ENCODE results near the gene PIEZO2.

Gene PIEZO2

DNA sequence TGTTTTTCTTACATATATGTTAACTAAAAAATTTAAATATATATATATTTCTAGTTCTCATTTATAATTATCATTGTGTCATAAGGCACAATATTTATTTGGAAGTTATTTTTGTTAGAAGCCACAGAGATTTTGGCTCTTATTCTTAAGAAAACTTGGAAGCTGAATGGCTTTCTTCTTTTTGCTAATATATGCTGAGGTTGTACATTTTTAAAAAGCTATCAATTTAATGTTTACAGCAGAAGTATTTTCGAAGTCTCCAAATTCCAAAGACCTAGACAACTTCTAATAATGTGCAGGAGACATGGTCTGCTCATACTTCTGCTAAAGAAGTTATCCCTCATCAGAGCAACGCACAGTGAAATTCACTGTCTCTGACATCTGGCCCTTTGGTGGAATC, 3.7 kb upstream of the PIEZO2 start:
- Histone ChIP-seq H2BK5ac (ENCODE audit: low read depth, low read length, poor library complexity, severe bottlenecking) (no peak overlapping the region), H2BK120ac (ENCODE audit: low read depth, low read length) (no peak overlapping the region), H3K18ac (ENCODE audit: low read depth in 1 of 2, low read length in 2 of 2) (no peak overlapping the region), H3K36me3 (ENCODE audit: control insufficient read depth in 1 of 2, insufficient read depth in 2 of 2, low read depth in 1 of 2, low read length in 2 of 2) (no peaks in the 10 kb centered on the region), H3K27me3 (ENCODE audit: control insufficient read depth in 1 of 2, insufficient read depth in 1 of 2, low read length in 2 of 2) (peaks cover 14 to 39% of the 10 kb centered on the region in 2 experiments), H3K27ac (ENCODE audit: low read length, poor library complexity, severe bottlenecking) (no peak overlapping the region), H3K14ac (ENCODE audit: low read length in 2 of 2) (no peak overlapping the region), H2BK12ac (ENCODE audit: low read length in 2 of 2) (no peak overlapping the region), H3K9ac (ENCODE audit: low read length) (no peak overlapping the region), H3K23ac (ENCODE audit: low read length in 2 of 2) (no peak overlapping the region), H2AFZ (ENCODE audit: low read depth, low read length) (no peak overlapping the region), H4K8ac (ENCODE audit: low read length) (no peak overlapping the region), H3K4me3 (ENCODE audit: insufficient read depth in 1 of 2, low read depth in 1 of 2, low read length in 2 of 2) (no peak overlapping the region), H3K79me1 (replicated peaks; ENCODE audit: low read length, poor library complexity, severe bottlenecking) (peaks cover 3% of the 10 kb centered on the region), H3K4me1 (ENCODE audit: control insufficient read depth, insufficient read depth, low read depth, low read length) (peaks cover 16% of the 10 kb centered on the region), H3K4ac (ENCODE audit: low read depth in 1 of 2, low read length in 2 of 2) (no peak overlapping the region), H2BK15ac (ENCODE audit: low read depth, poor library complexity, severe bottlenecking) (no peak overlapping the region), H3K4me2 (ENCODE audit: low read length, poor library complexity, severe bottlenecking) (no peak overlapping the region), H2AK5ac (ENCODE audit: low read length, severe bottlenecking) (no peak overlapping the region), H3K9me3 (ENCODE audit: control insufficient read depth, low read length) (no peaks in the 10 kb centered on the region), H4K91ac (ENCODE audit: low read length) (no peak overlapping the region)
- 88% methylated on average over 2 of the region's 2 CpGs for WGBS
- DNase-seq = no peak

GRCh38 chr18:11150271-11150615, 874 bp upstream of the PIEZO2 start:
- Histone ChIP-seq H2BK12ac (ENCODE audit: low read length in 2 of 2) (peak overlapping the region in 1 of 2 experiments; percentile 84), H3K4ac (ENCODE audit: low read depth in 1 of 2, low read length in 2 of 2) (no peak overlapping the region), H3K9ac (ENCODE audit: low read length) (no peak overlapping the region), H3K14ac (ENCODE audit: low read length in 2 of 2) (no peak overlapping the region), H3K4me1 (ENCODE audit: control insufficient read depth, insufficient read depth, low read depth, low read length) (peaks cover 34% of the 10 kb centered on the region), H2BK5ac (ENCODE audit: low read depth, low read length, poor library complexity, severe bottlenecking) (no peak overlapping the region), H3K18ac (ENCODE audit: low read depth in 1 of 2, low read length in 2 of 2) (peak overlapping the region in 1 of 2 experiments; percentile 28), H4K91ac (ENCODE audit: low read length) (no peak overlapping the region), H3K36me3 (ENCODE audit: control insufficient read depth in 1 of 2, insufficient read depth in 2 of 2, low read depth in 1 of 2, low read length in 2 of 2) (peaks cover 0 to 5% of the 10 kb centered on the region in 2 experiments), H2BK15ac (ENCODE audit: low read depth, poor library complexity, severe bottlenecking) (no peak overlapping the region), H2BK120ac (ENCODE audit: low read depth, low read length) (no peak overlapping the region), H2AK5ac (ENCODE audit: low read length, severe bottlenecking) (no peak overlapping the region), H4K8ac (ENCODE audit: low read length) (no peak overlapping the region), H3K27me3 (ENCODE audit: control insufficient read depth in 1 of 2, insufficient read depth in 1 of 2, low read length in 2 of 2) (peaks cover 31 to 66% of the 10 kb centered on the region in 2 experiments), H2AFZ (ENCODE audit: low read depth, low read length) (no peak overlapping the region), H3K23ac (ENCODE audit: low read length in 2 of 2) (no peak overlapping the region), H3K4me3 (ENCODE audit: insufficient read depth in 1 of 2, low read depth in 1 of 2, low read length in 2 of 2) (no peak overlapping the region), H3K9me3 (ENCODE audit: control insufficient read depth, low read length) (no peaks in the 10 kb centered on the region), H3K79me1 (replicated peaks; ENCODE audit: low read length, poor library complexity, severe bottlenecking) (peaks cover 7% of the 10 kb centered on the region), H3K4me2 (ENCODE audit: low read length, poor library complexity, severe bottlenecking) (no peak overlapping the region), H3K27ac (ENCODE audit: low read length, poor library complexity, severe bottlenecking) (no peak overlapping the region)
- 64% methylated on average over 5 of the region's 5 CpGs for WGBS
- no peak for DNase-seq

DNA sequence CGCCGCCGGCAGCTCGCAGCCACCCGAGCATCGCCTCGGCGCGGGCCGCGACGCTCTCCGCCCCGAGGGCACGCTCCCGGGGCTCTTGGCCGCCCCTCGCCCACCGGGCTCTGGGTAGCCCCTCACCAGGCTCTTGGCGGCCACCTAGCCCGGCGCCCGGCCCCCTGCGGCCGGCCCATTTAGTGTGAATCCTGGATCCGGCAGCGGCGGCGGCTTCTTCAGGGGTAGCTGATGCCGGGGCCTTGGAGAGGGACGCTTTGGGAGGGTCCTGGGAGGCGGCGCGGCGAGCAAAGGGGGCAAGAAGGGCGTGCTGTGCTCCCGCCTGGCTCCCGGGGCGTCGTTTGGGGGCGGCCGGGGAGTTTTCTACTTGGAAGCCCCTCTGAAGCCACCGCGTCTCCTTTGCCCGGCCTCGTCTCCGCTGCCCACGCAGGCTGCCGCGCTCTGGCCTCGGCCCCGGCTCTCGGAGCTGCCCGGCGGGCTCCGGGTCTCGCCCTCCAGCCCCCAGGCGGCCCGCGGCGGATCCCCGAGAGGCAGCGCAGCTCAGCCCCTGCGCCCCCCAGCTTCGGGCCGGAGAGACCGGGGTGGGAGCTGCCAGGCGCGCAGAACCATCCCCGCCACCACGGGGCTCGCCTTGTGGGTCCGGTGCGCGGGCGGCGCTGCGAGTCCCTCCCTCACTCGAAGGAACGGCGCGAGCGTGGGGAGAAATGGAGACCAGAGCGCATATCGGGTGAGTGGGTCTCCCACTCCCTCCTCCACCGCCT, 509 bp downstream of the PIEZO2 start:
- Histone ChIP-seq H3K23ac (ENCODE audit: low read length in 2 of 2) (peak overlapping the region; percentile 97 to 100), H2BK15ac (ENCODE audit: low read depth, poor library complexity, severe bottlenecking) (peak overlapping the region; percentile 64), H2BK120ac (ENCODE audit: low read depth, low read length) (peak overlapping the region; percentile 77), H4K91ac (ENCODE audit: low read length) (peak overlapping the region; percentile 89), H4K8ac (ENCODE audit: low read length) (peak overlapping the region; percentile 27), H3K79me1 (replicated peaks; ENCODE audit: low read length, poor library complexity, severe bottlenecking) (peaks cover 7% of the 10 kb centered on the region), H3K4me2 (ENCODE audit: low read length, poor library complexity, severe bottlenecking) (peak overlapping the region; percentile 97), H3K14ac (ENCODE audit: low read length in 2 of 2) (peak overlapping the region; percentile 41 to 99), H2AFZ (ENCODE audit: low read depth, low read length) (peak overlapping the region; percentile 36), H3K4me3 (ENCODE audit: insufficient read depth in 1 of 2, low read depth in 1 of 2, low read length in 2 of 2) (peak overlapping the region; percentile 58 to 67), H3K27me3 (ENCODE audit: control insufficient read depth in 1 of 2, insufficient read depth in 1 of 2, low read length in 2 of 2) (peaks cover 31 to 66% of the 10 kb centered on the region in 2 experiments), H2AK5ac (ENCODE audit: low read length, severe bottlenecking) (no peak overlapping the region), H3K36me3 (ENCODE audit: control insufficient read depth in 1 of 2, insufficient read depth in 2 of 2, low read depth in 1 of 2, low read length in 2 of 2) (peaks cover 0 to 5% of the 10 kb centered on the region in 2 experiments), H3K18ac (ENCODE audit: low read depth in 1 of 2, low read length in 2 of 2) (peak overlapping the region; percentile 73 to 96), H3K9ac (ENCODE audit: low read length) (no peak overlapping the region), H3K4me1 (ENCODE audit: control insufficient read depth, insufficient read depth, low read depth, low read length) (peaks cover 34% of the 10 kb centered on the region), H2BK12ac (ENCODE audit: low read length in 2 of 2) (peak overlapping the region; percentile 18 to 91), H3K27ac (ENCODE audit: low read length, poor library complexity, severe bottlenecking) (no peak overlapping the region), H3K9me3 (ENCODE audit: control insufficient read depth, low read length) (no peaks in the 10 kb centered on the region), H2BK5ac (ENCODE audit: low read depth, low read length, poor library complexity, severe bottlenecking) (no peak overlapping the region), H3K4ac (ENCODE audit: low read depth in 1 of 2, low read length in 2 of 2) (peak overlapping the region; percentile 92)
- peak; percentile 39 for DNase-seq
- 2% methylated on average over 64 of the region's 86 CpGs for WGBS

DNA sequence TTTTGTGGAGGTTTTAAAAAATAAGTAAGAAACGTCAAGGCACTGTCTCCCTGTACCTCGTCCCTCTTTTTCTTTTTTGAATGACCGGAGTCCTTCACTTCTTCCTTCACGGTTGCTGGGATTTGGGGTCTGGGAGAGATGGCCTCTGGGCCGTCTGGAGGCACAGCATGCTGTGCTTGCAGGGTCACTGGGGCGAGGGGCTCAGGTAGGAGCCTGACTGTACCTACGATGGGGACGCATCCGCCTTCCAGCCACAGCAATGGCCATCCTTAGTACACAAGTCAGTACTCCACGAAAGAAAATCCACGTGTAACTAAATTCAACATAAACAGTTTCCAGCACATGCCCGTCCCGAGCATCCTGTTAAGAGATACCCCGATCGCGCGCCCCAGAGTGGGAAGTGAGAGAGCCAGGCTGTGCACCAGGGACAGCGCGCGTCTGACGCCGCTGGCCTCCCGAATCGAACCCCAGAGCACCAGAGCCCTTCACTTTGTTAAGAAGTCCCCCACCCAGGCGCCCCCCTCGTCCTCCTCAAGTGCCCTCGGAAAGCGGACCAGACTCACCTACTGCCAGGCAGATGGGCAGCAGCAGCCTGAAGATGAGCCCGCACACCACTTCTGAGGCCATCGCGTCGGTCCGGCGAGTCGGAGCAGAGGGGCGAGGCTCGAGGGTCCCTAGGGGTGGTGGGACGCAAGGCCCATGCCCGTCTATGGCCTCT, 1.2 kb downstream of the PIEZO2 start:
- Histone ChIP-seq H4K8ac (ENCODE audit: low read length) (peak overlapping the region; percentile 51), H2AFZ (ENCODE audit: low read depth, low read length) (peak overlapping the region; percentile 19), H3K18ac (ENCODE audit: low read depth in 1 of 2, low read length in 2 of 2) (peak overlapping the region; percentile 73 to 96), H2AK5ac (ENCODE audit: low read length, severe bottlenecking) (no peak overlapping the region), H3K9ac (ENCODE audit: low read length) (no peak overlapping the region), H2BK12ac (ENCODE audit: low read length in 2 of 2) (peak overlapping the region; percentile 18 to 91), H3K14ac (ENCODE audit: low read length in 2 of 2) (peak overlapping the region in 1 of 2 experiments; percentile 99), H3K79me1 (replicated peaks; ENCODE audit: low read length, poor library complexity, severe bottlenecking) (peaks cover 7% of the 10 kb centered on the region), H2BK120ac (ENCODE audit: low read depth, low read length) (peak overlapping the region; percentile 42), H3K9me3 (ENCODE audit: control insufficient read depth, low read length) (no peaks in the 10 kb centered on the region), H3K4me3 (ENCODE audit: insufficient read depth in 1 of 2, low read depth in 1 of 2, low read length in 2 of 2) (peak overlapping the region in 1 of 2 experiments; percentile 58), H3K4ac (ENCODE audit: low read depth in 1 of 2, low read length in 2 of 2) (peak overlapping the region in 1 of 2 experiments; percentile 92), H2BK15ac (ENCODE audit: low read depth, poor library complexity, severe bottlenecking) (peak overlapping the region; percentile 40), H3K4me2 (ENCODE audit: low read length, poor library complexity, severe bottlenecking) (peak overlapping the region; percentile 97), H3K27ac (ENCODE audit: low read length, poor library complexity, severe bottlenecking) (no peak overlapping the region), H3K4me1 (ENCODE audit: control insufficient read depth, insufficient read depth, low read depth, low read length) (peaks cover 34% of the 10 kb centered on the region), H3K36me3 (ENCODE audit: control insufficient read depth in 1 of 2, insufficient read depth in 2 of 2, low read depth in 1 of 2, low read length in 2 of 2) (peaks cover 0 to 5% of the 10 kb centered on the region in 2 experiments), H2BK5ac (ENCODE audit: low read depth, low read length, poor library complexity, severe bottlenecking) (no peak overlapping the region), H3K23ac (ENCODE audit: low read length in 2 of 2) (peak overlapping the region; percentile 97 to 100), H3K27me3 (ENCODE audit: control insufficient read depth in 1 of 2, insufficient read depth in 1 of 2, low read length in 2 of 2) (peaks cover 31 to 66% of the 10 kb centered on the region in 2 experiments), H4K91ac (ENCODE audit: low read length) (peak overlapping the region; percentile 89)
- WGBS = 24% methylated on average over 36 of the region's 39 CpGs
- DNase-seq = peak; percentile 53

All from mesenchymal stem cell (in vitro differentiated cells and primary cell).